Measurements from ENCODE around the gene PTPN20.

DNA sequence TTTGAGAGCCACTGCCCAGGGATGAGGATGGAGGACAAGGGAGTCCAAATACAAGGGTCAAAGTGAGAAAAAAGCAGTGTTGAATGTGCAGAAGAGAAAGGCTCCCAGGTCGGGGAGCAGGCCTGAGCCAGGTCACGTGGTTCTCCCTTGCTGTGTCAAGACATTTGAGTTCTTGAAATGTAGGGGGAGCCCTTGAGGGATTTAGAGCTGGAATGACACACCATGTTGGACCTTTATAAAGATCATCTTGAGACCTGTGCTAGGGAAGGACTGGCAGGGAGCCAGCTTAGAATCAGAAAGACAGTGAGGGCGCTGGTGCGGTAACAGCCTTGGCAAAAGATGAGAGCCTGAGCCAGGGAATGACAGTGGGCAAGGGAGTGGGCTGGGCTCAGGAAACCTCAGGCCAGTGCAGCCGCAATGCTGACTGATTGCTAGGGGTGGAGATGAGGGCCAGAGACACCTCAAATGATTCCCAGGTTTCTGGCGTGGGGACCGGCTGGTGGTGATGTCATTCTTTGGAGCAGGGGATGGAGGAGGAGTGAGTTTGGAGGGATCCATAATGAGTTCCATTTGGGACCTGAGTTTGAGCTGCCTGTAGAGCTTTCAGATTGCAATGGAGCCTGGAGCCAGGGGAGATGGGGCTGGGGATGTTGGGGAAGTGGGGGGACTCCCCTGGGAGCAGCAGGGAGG, 120.1 kb downstream of the PTPN20 start:
- TF ChIP-seq, protein P1, sequence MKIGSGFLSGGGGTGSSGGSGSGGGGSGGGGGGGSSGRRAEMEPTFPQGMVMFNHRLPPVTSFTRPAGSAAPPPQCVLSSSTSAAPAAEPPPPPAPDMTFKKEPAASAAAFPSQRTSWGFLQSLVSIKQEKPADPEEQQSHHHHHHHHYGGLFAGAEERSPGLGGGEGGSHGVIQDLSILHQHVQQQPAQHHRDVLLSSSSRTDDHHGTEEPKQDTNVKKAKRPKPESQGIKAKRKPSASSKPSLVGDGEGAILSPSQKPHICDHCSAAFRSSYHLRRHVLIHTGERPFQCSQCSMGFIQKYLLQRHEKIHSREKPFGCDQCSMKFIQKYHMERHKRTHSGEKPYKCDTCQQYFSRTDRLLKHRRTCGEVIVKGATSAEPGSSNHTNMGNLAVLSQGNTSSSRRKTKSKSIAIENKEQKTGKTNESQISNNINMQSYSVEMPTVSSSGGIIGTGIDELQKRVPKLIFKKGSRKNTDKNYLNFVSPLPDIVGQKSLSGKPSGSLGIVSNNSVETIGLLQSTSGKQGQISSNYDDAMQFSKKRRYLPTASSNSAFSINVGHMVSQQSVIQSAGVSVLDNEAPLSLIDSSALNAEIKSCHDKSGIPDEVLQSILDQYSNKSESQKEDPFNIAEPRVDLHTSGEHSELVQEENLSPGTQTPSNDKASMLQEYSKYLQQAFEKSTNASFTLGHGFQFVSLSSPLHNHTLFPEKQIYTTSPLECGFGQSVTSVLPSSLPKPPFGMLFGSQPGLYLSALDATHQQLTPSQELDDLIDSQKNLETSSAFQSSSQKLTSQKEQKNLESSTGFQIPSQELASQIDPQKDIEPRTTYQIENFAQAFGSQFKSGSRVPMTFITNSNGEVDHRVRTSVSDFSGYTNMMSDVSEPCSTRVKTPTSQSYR (CRISPR knock-in tag; IDR thresholded peaks at IDR 0.05) = no peak
- TF ChIP-seq NR3C1 (CRISPR knock-in tag; conservative IDR thresholded peaks at IDR 0.05; ENCODE audit: low read depth) (no peak), CTCF (IDR thresholded peaks at IDR 0.05) (no peak), ZNF138 (CRISPR knock-in tag; conservative IDR thresholded peaks at IDR 0.05) (no peak), ZNF423 (CRISPR knock-in tag; IDR thresholded peaks at IDR 0.05) (no peak), ESRRA (CRISPR knock-in tag; IDR thresholded peaks at IDR 0.05; ENCODE audit: borderline replicate concordance) (no peak), NFYB (CRISPR knock-in tag; conservative IDR thresholded peaks at IDR 0.05; ENCODE audit: low read depth) (no peak), HMGA2 (CRISPR knock-in tag; IDR thresholded peaks at IDR 0.05) (no peak), TEAD4 (CRISPR knock-in tag; IDR thresholded peaks at IDR 0.05) (no peak), TP53 (CRISPR knock-in tag; IDR thresholded peaks at IDR 0.05) (no peak), NFE2L1 (CRISPR knock-in tag; IDR thresholded peaks at IDR 0.05) (no peak)
- TF ChIP-seq, protein P2, sequence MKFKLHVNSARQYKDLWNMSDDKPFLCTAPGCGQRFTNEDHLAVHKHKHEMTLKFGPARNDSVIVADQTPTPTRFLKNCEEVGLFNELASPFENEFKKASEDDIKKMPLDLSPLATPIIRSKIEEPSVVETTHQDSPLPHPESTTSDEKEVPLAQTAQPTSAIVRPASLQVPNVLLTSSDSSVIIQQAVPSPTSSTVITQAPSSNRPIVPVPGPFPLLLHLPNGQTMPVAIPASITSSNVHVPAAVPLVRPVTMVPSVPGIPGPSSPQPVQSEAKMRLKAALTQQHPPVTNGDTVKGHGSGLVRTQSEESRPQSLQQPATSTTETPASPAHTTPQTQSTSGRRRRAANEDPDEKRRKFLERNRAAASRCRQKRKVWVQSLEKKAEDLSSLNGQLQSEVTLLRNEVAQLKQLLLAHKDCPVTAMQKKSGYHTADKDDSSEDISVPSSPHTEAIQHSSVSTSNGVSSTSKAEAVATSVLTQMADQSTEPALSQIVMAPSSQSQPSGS (CRISPR knock-in tag; IDR thresholded peaks at IDR 0.05; ENCODE audit: borderline replicate concordance, low read depth) = no peak

All from WTC11 (cell line).